Measurements from ENCODE around the gene DYSF. TPM values are rescaled to one million over a fixed set of nuclear protein-coding genes. Genes with fewer than 3 reads are reported as not detected.

The DYSF gene
- total and polyA plus RNA-seq, 2 donors from 2014 or later: 11.3 to 19.8 TPM

- no peak overlapping the region for H3K27ac ChIP-seq (ENCODE audit: low read depth in 2 of 2, low read length in 2 of 2)
- intact Hi-C loops (cut with DNase I): no loop called here
- no peaks in the 10 kb centered on the region for H3K9me3 ChIP-seq (ENCODE audit: control insufficient read depth in 2 of 3, insufficient read depth in 1 of 3, low read length in 3 of 3)
- no peak overlapping the region for H3K4me3 ChIP-seq (ENCODE audit: low read length in 3 of 3)
- FAIRE-seq: no peak
- no peak overlapping the region for H3K9ac ChIP-seq (ENCODE audit: low read length in 3 of 3)
- H3K36me3 ChIP-seq (ENCODE audit: control insufficient read depth in 2 of 3, insufficient read depth in 3 of 3, low read length in 3 of 3): no peaks in the 10 kb centered on the region
- H3K27me3 ChIP-seq (ENCODE audit: control insufficient read depth, insufficient read depth, low read length): no peaks in the 10 kb centered on the region
- TF ChIP-seq CTCF (IDR thresholded peaks at IDR 0.05; ENCODE audit: borderline replicate concordance, extremely low read depth, insufficient read depth): no peak
- DNase-seq: no peak
- H3K4me1 ChIP-seq (ENCODE audit: control insufficient read depth in 2 of 3, insufficient read depth in 2 of 3, low read depth in 1 of 3, low read length in 3 of 3): no peaks in the 10 kb centered on the region
Measured at GRCh38 chr2:71724793-71725192, 271.4 kb downstream of the DYSF start.

GRCh38 chr2:71725836-71726235 is 272.5 kb downstream of the DYSF start:
- no peak overlapping the region for H3K4me3 ChIP-seq (ENCODE audit: low read length in 3 of 3)
- DNase-seq (no peak), FAIRE-seq (no peak)
- no peak overlapping the region for H3K27ac ChIP-seq (ENCODE audit: low read depth in 2 of 2, low read length in 2 of 2)
- intact Hi-C loops (cut with DNase I): no loop called here
- no peaks in the 10 kb centered on the region for H3K9me3 ChIP-seq (ENCODE audit: control insufficient read depth in 2 of 3, insufficient read depth in 1 of 3, low read length in 3 of 3)
- H3K36me3 ChIP-seq (ENCODE audit: control insufficient read depth in 2 of 3, insufficient read depth in 3 of 3, low read length in 3 of 3): no peaks in the 10 kb centered on the region
- H3K4me1 ChIP-seq (ENCODE audit: control insufficient read depth in 2 of 3, insufficient read depth in 2 of 3, low read depth in 1 of 3, low read length in 3 of 3): no peaks in the 10 kb centered on the region
- TF ChIP-seq CTCF (IDR thresholded peaks at IDR 0.05; ENCODE audit: borderline replicate concordance, extremely low read depth, insufficient read depth): no peak
- H3K27me3 ChIP-seq (ENCODE audit: control insufficient read depth, insufficient read depth, low read length): no peaks in the 10 kb centered on the region
- H3K9ac ChIP-seq (ENCODE audit: low read length in 3 of 3): no peak overlapping the region

GRCh38 chr2:71727562-71727961 is 274.2 kb downstream of the DYSF start:
- H3K4me1 ChIP-seq (ENCODE audit: control insufficient read depth in 2 of 3, insufficient read depth in 2 of 3, low read depth in 1 of 3, low read length in 3 of 3): no peaks in the 10 kb centered on the region
- H3K27me3 ChIP-seq (ENCODE audit: control insufficient read depth, insufficient read depth, low read length): no peaks in the 10 kb centered on the region
- no peaks in the 10 kb centered on the region for H3K9me3 ChIP-seq (ENCODE audit: control insufficient read depth in 2 of 3, insufficient read depth in 1 of 3, low read length in 3 of 3)
- no peak for DNase-seq
- no peak for FAIRE-seq
- H3K9ac ChIP-seq (ENCODE audit: low read length in 3 of 3): no peak overlapping the region
- H3K36me3 ChIP-seq (ENCODE audit: control insufficient read depth in 2 of 3, insufficient read depth in 3 of 3, low read length in 3 of 3): no peaks in the 10 kb centered on the region
- H3K27ac ChIP-seq (ENCODE audit: low read depth in 2 of 2, low read length in 2 of 2): no peak overlapping the region
- TF ChIP-seq CTCF (IDR thresholded peaks at IDR 0.05; ENCODE audit: borderline replicate concordance, extremely low read depth, insufficient read depth): no peak
- intact Hi-C loops (cut with DNase I): no loop called here
- no peak overlapping the region for H3K4me3 ChIP-seq (ENCODE audit: low read length in 3 of 3)

- intact Hi-C loops (cut with DNase I): no loop called here
- H3K27me3 ChIP-seq (ENCODE audit: control insufficient read depth, insufficient read depth, low read length): no peaks in the 10 kb centered on the region
- no peak overlapping the region for H3K9ac ChIP-seq (ENCODE audit: low read length in 3 of 3)
- FAIRE-seq (no peak), DNase-seq (no peak)
- H3K27ac ChIP-seq (ENCODE audit: low read depth in 2 of 2, low read length in 2 of 2): no peak overlapping the region
- H3K9me3 ChIP-seq (ENCODE audit: control insufficient read depth in 2 of 3, insufficient read depth in 1 of 3, low read length in 3 of 3): no peaks in the 10 kb centered on the region
- H3K36me3 ChIP-seq (ENCODE audit: control insufficient read depth in 2 of 3, insufficient read depth in 3 of 3, low read length in 3 of 3): no peaks in the 10 kb centered on the region
- TF ChIP-seq CTCF (IDR thresholded peaks at IDR 0.05; ENCODE audit: borderline replicate concordance, extremely low read depth, insufficient read depth): no peak
- no peak overlapping the region for H3K4me3 ChIP-seq (ENCODE audit: low read length in 3 of 3)
- H3K4me1 ChIP-seq (ENCODE audit: control insufficient read depth in 2 of 3, insufficient read depth in 2 of 3, low read depth in 1 of 3, low read length in 3 of 3): no peaks in the 10 kb centered on the region
Measured at GRCh38 chr2:71728036-71728435, 274.7 kb downstream of the DYSF start.

Measured in kidney (tissue), 14 donors.